Lower lobe of right lung (tissue), 2 donors: ENCODE data around the gene MGRN1. TPM values are rescaled to one million over a fixed set of nuclear protein-coding genes. Genes with fewer than 3 reads are reported as not detected.

Source experiments
- ATAC-seq, 2 donors: fragments of 200-7000 bp; cut with Tn5 transposase; one replicate each; pipeline ENCODE4 v1.9.1; 2020 to 2022; ENCODE audit warnings: mild to moderate bottlenecking in 2 of 2, moderate library complexity in 2 of 2
- DNase-seq: peaks from one replicate; pipeline ENCODE4 v3.0.0-alpha.2; 2020
- H3K27ac ChIP-seq: fragments of 200-600 bp; one replicate; pipeline ENCODE4 v1.8.0; 2022
- H3K27me3 ChIP-seq: fragments of 200-600 bp; one replicate; pipeline ENCODE4 v1.8.0; 2022; ENCODE audit warnings: low read depth
- H3K36me3 ChIP-seq: fragments of 200-600 bp; one replicate; pipeline ENCODE4 v1.8.0; 2022; ENCODE audit warnings: mild to moderate bottlenecking
- H3K4me1 ChIP-seq: fragments of 200-600 bp; one replicate; pipeline ENCODE4 v1.8.0; 2022
- H3K4me3 ChIP-seq: fragments of 200-600 bp; one replicate; pipeline ENCODE4 v1.8.0; 2022; ENCODE audit warnings: mild to moderate bottlenecking
- H3K9me3 ChIP-seq: fragments of 200-600 bp; one replicate; pipeline ENCODE4 v1.8.0; 2022
- intact Hi-C: fragments of 100-400 bp; cut with DNase I; formaldehyde crosslinking; loops from one replicate; pipeline ENCODE4 v1.11.0; 2022
- total RNA-seq: library from RNA; stranded (reverse); fragmentation: NEBNext Ultra II Directional; extraction: Animal tissue kit (Norgen Biotek cat#: 25700); gene quantifications from one replicate; pipeline ENCODE4 v1.2.1, GENCODE V29; 2021
- TF ChIP-seq, protein P1 (sequence below): fragments of 200-600 bp; IDR thresholded peaks from one replicate; pipeline ENCODE4 v1.8.0; 2022; ENCODE audit warnings: antibody characterized with exemption, mild to moderate bottlenecking
- donor health status: DM: no; HTN: yes; CAD: no; lungs with severe emphysema.

The MGRN1 gene
- total RNA-seq, 1 donor from 2014 or later = 75.7 TPM

DNA sequence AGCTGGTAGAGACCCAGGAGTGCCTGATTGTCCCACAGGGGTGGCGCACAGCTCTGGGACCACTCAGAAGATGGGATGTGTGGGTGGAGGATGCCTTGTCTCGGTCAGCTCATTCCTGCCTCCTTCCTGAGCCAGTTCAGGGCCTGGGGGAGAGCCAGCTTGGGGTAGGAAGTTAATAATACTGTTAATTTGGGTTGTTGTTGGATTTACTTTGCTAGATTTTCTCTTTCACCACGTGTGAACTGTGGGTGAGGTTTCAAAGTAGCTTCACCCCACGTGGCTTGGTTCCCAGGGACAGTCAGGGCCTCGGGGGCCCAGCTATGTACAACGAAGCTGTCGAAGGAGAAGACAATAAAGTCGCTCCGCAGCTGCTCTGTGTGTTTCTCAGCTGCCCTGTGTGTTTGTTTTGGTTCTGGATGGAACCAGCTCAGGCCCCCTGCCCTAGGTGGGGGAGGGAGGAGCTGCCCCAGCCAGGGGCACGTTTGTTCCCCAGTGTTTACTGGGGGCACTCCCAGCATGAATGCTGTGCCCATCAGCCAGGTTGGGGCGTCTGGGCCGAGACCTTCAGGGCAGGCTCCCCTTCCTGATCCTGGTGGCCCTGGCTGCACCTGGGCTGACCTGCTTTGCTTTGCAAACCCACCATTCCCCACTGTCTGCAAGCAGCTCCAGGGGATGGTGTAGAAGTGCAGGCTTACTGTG, 71.0 kb downstream of the MGRN1 start:
- no peak overlapping the region for H3K4me3 ChIP-seq
- no peak overlapping the region for H3K27ac ChIP-seq
- DNase-seq = no peak
- peaks cover 25% of the 10 kb centered on the region for H3K4me1 ChIP-seq
- no peaks in the 10 kb centered on the region for H3K27me3 ChIP-seq
- H3K36me3 ChIP-seq = peaks cover 55% of the 10 kb centered on the region
- no peak for ATAC-seq
- intact Hi-C loops = no loop called here
- no peaks in the 10 kb centered on the region for H3K9me3 ChIP-seq
- TF ChIP-seq, protein P1, sequence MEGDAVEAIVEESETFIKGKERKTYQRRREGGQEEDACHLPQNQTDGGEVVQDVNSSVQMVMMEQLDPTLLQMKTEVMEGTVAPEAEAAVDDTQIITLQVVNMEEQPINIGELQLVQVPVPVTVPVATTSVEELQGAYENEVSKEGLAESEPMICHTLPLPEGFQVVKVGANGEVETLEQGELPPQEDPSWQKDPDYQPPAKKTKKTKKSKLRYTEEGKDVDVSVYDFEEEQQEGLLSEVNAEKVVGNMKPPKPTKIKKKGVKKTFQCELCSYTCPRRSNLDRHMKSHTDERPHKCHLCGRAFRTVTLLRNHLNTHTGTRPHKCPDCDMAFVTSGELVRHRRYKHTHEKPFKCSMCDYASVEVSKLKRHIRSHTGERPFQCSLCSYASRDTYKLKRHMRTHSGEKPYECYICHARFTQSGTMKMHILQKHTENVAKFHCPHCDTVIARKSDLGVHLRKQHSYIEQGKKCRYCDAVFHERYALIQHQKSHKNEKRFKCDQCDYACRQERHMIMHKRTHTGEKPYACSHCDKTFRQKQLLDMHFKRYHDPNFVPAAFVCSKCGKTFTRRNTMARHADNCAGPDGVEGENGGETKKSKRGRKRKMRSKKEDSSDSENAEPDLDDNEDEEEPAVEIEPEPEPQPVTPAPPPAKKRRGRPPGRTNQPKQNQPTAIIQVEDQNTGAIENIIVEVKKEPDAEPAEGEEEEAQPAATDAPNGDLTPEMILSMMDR = no peak

DNA sequence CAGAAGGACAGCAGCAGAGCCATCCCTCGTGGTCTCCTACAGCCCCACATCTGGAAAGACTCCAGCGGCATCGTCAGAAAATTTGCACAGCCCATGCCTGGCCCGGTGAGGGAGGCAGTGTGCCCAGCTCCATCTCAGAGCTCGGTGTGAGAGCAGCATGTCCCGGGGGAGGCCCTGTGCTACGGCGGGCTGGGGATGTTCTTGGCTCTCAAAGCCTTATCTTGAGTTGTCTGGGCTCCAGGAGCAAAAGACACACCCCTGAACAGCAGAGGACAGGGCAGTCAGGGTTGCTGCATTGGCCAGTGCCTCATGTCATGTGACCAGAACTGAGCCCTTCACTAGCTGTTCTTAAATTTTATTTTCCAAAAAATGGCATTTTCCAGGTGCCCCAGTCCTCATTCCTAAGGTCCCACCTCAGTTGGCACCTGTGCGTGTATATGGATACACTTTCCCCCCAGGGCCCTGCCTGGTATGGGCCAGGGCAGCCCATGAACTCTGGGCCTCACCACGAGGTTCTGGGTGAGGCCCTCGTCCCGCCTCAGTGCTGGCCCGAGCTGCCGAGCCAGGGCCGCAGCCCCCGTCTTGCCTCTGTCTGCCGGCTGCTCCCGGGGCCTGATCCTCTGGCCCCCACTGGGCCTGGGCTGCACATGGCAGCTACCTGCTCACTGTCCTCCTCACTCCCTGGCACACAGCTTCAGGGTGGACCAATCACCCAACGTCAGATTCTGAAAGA, 71.7 kb downstream of the MGRN1 start:
- intact Hi-C loops = no loop called here
- H3K27me3 ChIP-seq = no peaks in the 10 kb centered on the region
- H3K9me3 ChIP-seq = no peaks in the 10 kb centered on the region
- no peak overlapping the region for H3K27ac ChIP-seq
- peaks cover 62% of the 10 kb centered on the region for H3K36me3 ChIP-seq
- TF ChIP-seq, protein P1 = no peak
- H3K4me1 ChIP-seq = peaks cover 25% of the 10 kb centered on the region
- ATAC-seq = no peak
- no peak overlapping the region for H3K4me3 ChIP-seq
- no peak for DNase-seq

DNA sequence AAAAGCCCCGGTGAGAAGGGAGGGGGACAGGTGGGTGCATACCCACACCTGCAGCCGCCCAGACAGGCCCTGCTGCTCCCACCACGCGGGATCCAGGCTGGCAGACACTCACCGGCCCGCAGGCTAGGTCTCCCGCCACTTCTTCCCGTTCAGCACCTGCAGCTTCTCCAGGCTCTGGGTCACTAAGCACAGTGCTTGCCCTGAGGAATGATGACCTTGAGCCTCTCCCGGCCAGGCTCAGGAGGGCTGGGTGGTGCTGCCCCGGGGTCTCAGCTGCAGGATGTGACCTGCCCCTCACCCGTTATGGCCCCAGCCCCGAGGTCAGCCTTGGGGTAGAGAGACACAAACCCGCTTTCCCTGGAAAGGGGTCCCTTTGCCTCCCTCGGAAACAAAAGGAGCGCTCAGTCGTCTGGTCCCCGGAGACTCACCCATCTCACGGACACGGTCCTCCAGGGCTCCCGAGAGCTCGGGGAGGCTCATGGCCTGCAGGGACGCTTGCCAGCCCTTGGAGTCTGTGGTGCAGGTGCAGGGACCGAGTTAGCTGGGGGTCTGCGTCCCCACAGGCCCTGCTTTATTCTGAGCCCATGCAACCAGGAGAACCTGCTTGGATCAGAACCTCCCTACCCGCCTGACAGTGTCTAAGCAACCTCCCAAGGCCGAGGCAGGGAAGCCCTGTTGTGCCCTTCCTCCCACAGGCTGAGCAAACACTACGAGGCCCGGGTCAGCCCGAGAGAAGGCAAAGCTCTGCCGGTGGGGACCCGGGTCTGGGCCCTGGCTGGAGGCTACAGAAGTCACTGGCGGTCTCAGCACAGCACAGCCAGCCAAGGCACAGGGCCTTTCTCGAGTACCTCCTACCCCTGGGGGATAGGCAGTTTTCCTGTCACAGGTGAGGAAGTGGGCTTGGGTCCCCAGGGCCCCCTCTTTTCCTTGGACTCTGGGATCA, 72.5 kb downstream of the MGRN1 start:
- TF ChIP-seq, protein P1 = no peak
- H3K36me3 ChIP-seq = peaks cover 71% of the 10 kb centered on the region
- H3K27me3 ChIP-seq = no peaks in the 10 kb centered on the region
- H3K4me1 ChIP-seq = peaks cover 22% of the 10 kb centered on the region
- no peaks in the 10 kb centered on the region for H3K9me3 ChIP-seq
- intact Hi-C loops = no loop called here
- H3K27ac ChIP-seq = no peak overlapping the region
- DNase-seq (no peak), ATAC-seq (no peak)
- H3K4me3 ChIP-seq = no peak overlapping the region

DNA sequence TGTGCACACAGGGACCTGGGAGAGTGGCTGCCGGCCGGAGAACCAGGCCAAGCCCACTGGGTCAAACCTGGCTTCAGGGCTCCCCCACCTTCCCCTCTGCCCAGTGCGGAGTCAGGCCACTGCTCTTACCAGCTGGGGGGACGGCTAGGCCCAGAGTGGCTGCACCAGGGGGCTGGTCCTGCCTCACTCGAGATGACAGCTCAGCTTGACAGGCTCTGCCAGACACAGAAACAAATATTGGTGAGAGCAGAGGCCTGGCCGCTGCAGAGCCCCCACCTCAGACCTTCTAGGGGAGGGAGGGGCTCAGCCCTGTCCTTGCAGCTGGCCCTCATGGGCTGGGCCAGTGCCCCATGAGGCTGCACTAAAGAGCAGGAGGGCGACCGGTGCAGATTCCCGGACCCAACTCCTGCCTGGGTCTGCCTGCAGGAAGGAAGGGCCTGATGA, 73.2 kb downstream of the MGRN1 start:
- Histone ChIP-seq H3K27me3 (no peaks in the 10 kb centered on the region), H3K4me1 (peaks cover 15% of the 10 kb centered on the region), H3K4me3 (no peak overlapping the region), H3K27ac (no peak overlapping the region), H3K36me3 (peaks cover 78% of the 10 kb centered on the region), H3K9me3 (no peaks in the 10 kb centered on the region)
- DNase-seq (no peak), ATAC-seq (no peak)
- TF ChIP-seq, protein P1 = no peak
- intact Hi-C loops = no loop called here

DNA sequence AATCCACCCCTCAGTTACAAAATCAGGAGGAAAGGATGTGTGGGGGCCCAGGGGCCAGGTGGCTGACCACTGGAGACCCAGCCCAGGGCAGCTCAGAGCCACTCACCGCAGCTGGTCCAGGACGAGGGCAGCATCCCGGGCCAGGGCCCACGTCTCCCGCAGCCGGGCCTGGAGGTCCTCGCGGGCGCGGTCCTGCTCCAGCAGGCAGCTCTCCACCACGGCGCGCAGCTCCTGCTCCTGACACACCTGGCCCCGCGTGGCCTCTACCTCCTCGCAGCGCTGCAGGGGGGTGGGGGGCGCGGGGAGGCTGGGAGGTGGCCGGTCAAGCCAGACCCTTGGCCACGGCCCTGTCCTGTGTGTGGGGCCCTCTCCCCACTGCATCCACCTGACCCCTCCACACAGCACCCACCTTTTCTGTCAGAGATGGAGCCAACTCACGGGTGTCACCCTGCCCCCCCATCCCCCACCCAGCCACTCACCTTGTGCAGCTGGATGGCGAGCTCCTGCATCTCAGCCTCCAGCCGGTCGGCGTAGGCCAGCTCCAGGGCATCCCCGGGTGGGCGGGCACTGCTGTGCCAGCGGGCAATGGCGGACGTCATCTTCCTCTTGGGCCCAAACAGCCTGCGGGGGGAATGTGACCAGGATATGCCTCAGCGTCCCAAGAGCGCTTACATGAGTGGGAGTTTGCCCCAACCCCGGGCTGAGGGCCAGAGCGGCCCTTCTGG, 73.9 kb downstream of the MGRN1 start:
- TF ChIP-seq, protein P1 = no peak
- Histone ChIP-seq H3K4me3 (no peak overlapping the region), H3K9me3 (no peaks in the 10 kb centered on the region), H3K27ac (no peak overlapping the region), H3K4me1 (peaks cover 11% of the 10 kb centered on the region), H3K27me3 (no peaks in the 10 kb centered on the region), H3K36me3 (peaks cover 79% of the 10 kb centered on the region)
- ATAC-seq = no peak
- no peak for DNase-seq
- intact Hi-C loops = no loop called here
